Activated T-helper 2 cell treated with anti-CD3 and anti-CD28 coated beads, Interferon-gamma antibody, Interleukin-2, Interleukin-4, amounts not matched to agents 10 μg/mL and 5 μg/mL and 100 μg/mL, durations not matched to agents 14 hours and 24 hours and 36 hours (primary cell): ENCODE measurements around the gene PCBP3. TPM values are rescaled to one million over a fixed set of nuclear protein-coding genes. Genes with fewer than 3 reads are reported as not detected.

Experiments used
- DNase-seq: peaks from one replicate; pipeline ENCODE4 v3.0.0; 2021; ENCODE audit warnings: low spot score
- H3K27ac Mint-ChIP-seq: one replicate; pipeline ENCODE4 v1.8.0; 2021; ENCODE audit warnings: mixed read lengths
- H3K27me3 Mint-ChIP-seq: one replicate; pipeline ENCODE4 v1.8.0; 2021; ENCODE audit warnings: low read depth, mixed read lengths
- H3K36me3 Mint-ChIP-seq: one replicate; pipeline ENCODE4 v1.8.0; 2021; ENCODE audit warnings: low read depth, mixed read lengths
- H3K4me1 Mint-ChIP-seq: one replicate; pipeline ENCODE4 v1.8.0; 2021; ENCODE audit warnings: low read depth, mixed read lengths
- H3K4me3 Mint-ChIP-seq: one replicate; pipeline ENCODE4 v1.8.0; 2021; ENCODE audit warnings: low read depth, mild to moderate bottlenecking, moderate library complexity, mixed read lengths
- H3K9me3 Mint-ChIP-seq: one replicate; pipeline ENCODE4 v1.8.0; 2021; ENCODE audit warnings: mixed read lengths
- intact Hi-C: fragments of 100-400 bp; cut with micrococcal nuclease; formaldehyde crosslinking; loops from one replicate; pipeline ENCODE4 v1.15.1; 2023
- total RNA-seq: library from RNA; stranded (reverse); gene quantifications from 2 replicates; pipeline ENCODE4 v1.2.3, GENCODE V29; 2022

Gene PCBP3
- total RNA-seq, 1 donor from 2014 or later, result 6.9 TPM

DNA sequence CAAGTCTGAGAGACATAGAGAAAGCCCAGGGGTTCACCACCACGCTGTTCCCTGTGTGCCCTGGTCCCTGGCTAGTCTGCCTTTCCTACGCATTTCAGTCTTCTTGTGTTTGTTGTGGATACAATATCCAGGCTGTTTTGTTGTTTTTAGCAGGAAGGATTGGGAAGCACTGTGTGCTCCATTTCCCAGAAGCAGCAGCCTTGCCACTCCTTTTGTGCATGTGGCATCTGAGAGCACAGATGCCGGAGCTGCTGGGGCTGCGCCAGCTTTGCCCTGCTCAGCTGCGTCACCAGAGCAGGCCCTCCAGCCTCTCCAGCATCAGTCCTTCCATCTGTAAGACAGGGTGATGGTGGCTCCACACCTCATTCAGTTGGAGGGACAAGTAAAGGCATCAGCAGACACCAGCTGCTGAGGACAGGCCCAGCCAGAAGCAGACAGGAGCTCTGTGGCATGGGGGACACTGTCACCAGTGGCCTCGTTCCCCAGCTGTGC is 243.6 kb downstream of the PCBP3 start:
- Mint-ChIP-seq H3K4me1 (peaks cover 57% of the 10 kb centered on the region), H3K9me3 (peaks cover 8% of the 10 kb centered on the region), H3K27ac (peak overlapping the region; percentile 4), H3K27me3 (peaks cover 27% of the 10 kb centered on the region), H3K36me3 (peaks cover 9% of the 10 kb centered on the region), H3K4me3 (no peak overlapping the region)
- intact Hi-C loops, result loop anchor here (2.0 kb wide), 1 partner anchor 68 kb away; no protein-coding TSS in a partner anchor
- no peak for DNase-seq

DNA sequence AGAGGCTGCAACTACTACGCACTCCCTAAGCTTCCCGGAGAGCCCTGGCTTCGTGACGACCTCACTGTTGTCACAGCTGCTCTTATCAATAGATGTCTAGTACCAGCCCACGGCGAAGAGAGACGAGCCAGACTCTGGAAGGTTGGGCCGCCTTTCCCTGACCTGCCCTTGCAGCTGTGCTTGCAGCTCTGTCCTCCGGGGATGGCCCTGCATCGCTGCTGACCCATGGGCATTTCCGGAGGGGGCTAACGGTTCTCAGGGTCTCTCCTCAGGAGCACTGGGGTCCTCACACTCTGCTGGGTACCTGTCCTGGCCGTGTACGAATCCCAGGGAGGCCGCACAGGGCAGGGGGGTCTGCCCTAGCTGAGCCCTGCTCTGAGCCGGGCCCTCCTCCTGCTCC is 244.3 kb downstream of the PCBP3 start:
- intact Hi-C loops, result loop anchor here (2.0 kb wide), 1 partner anchor 69 kb away; no protein-coding TSS in a partner anchor
- peaks cover 25% of the 10 kb centered on the region for H3K27me3 Mint-ChIP-seq
- peaks cover 54% of the 10 kb centered on the region for H3K4me1 Mint-ChIP-seq
- no peak overlapping the region for H3K4me3 Mint-ChIP-seq
- H3K9me3 Mint-ChIP-seq, result peaks cover 8% of the 10 kb centered on the region
- no peak overlapping the region for H3K27ac Mint-ChIP-seq
- no peak for DNase-seq
- H3K36me3 Mint-ChIP-seq, result peaks cover 9% of the 10 kb centered on the region

DNA sequence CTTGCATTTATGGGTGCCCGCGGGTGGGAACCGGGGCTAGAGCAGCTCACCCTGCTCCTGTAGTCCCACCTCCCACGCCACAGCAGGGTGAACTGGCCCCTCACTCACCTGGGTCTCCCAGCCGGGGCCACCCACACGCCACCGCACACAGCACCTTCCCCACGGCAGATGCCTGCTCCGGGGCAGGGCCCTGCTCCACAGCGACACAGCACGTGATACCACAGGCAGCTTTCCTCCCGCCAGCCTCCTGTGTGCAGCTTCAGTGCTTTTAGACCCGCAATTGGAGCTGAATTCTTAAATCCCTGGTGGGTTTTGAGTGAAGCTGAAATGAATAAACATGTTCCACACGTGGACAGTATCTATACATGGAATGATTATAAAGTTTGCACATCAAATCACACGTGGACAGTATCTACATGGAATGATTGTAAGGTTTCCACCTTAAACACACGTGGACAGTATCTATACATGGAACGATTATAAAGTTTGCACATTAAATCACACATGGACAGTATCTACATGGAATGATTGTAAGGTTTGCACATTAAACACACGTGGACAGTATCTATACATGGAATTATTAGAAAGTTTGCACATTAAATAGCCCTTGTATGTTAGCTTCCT is 245.0 kb downstream of the PCBP3 start:
- Mint-ChIP-seq H3K27me3 (peaks cover 22% of the 10 kb centered on the region), H3K36me3 (peaks cover 9% of the 10 kb centered on the region), H3K9me3 (peaks cover 8% of the 10 kb centered on the region), H3K4me1 (peaks cover 47% of the 10 kb centered on the region), H3K27ac (no peak overlapping the region), H3K4me3 (no peak overlapping the region)
- DNase-seq, result no peak
- intact Hi-C loops, result no loop called here

GRCh38 chr21:45889256-45889655 is 245.7 kb downstream of the PCBP3 start:
- peaks cover 9% of the 10 kb centered on the region for H3K36me3 Mint-ChIP-seq
- H3K27ac Mint-ChIP-seq, result no peak overlapping the region
- no peak overlapping the region for H3K4me3 Mint-ChIP-seq
- intact Hi-C loops, result no loop called here
- peaks cover 22% of the 10 kb centered on the region for H3K27me3 Mint-ChIP-seq
- peaks cover 8% of the 10 kb centered on the region for H3K9me3 Mint-ChIP-seq
- DNase-seq, result no peak
- H3K4me1 Mint-ChIP-seq, result peaks cover 46% of the 10 kb centered on the region

- no peak overlapping the region for H3K4me3 Mint-ChIP-seq
- H3K27me3 Mint-ChIP-seq, result peaks cover 22% of the 10 kb centered on the region
- no peak for DNase-seq
- H3K4me1 Mint-ChIP-seq, result peaks cover 43% of the 10 kb centered on the region
- H3K36me3 Mint-ChIP-seq, result peaks cover 8% of the 10 kb centered on the region
- H3K27ac Mint-ChIP-seq, result no peak overlapping the region
- H3K9me3 Mint-ChIP-seq, result peaks cover 8% of the 10 kb centered on the region
- intact Hi-C loops, result no loop called here
Measured at GRCh38 chr21:45889961-45890360, 246.4 kb downstream of the PCBP3 start.

GRCh38 chr21:45891388-45892155 is 248.0 kb downstream of the PCBP3 start:
- DNase-seq, result no peak
- H3K9me3 Mint-ChIP-seq, result no peaks in the 10 kb centered on the region
- intact Hi-C loops, result no loop called here
- H3K27ac Mint-ChIP-seq, result no peak overlapping the region
- H3K36me3 Mint-ChIP-seq, result no peaks in the 10 kb centered on the region
- no peak overlapping the region for H3K4me3 Mint-ChIP-seq
- peaks cover 22% of the 10 kb centered on the region for H3K27me3 Mint-ChIP-seq
- H3K4me1 Mint-ChIP-seq, result peaks cover 26% of the 10 kb centered on the region

DNA sequence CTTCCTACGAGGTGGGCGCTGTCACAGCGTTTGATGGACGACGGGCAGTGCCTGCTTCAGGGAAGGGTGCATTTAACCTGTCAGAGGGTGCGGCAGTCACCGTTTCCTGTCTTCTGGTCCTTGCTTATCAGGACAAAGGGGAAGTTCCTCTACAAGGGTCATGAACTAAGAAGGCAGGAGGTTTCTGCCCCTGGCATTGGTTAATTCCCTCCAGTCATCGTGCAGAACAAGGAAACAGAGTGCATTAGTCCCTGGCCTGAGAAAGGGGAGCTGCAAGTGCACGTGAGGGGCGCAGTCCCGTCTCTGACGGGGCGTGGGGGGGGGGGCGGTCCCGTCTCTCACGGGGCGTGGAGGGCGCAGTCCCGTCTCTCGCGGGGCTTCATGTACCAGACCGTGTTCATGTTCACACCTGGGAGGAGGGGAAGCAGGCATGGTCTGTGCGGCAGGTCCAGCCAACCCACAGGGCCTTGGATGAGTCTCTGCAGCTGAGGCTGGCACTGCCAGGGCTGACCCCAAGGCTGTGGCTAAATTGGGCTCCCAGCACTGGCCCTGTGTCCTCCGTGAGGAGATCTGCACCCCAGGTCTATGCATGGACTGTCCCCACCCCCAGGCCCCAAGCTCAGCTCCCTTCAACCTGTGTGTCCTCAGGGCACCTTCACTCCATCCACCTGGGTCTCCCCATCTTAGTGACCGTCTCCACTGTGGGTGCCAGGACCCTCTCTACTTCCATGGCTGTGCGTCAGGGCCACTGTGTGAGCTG is 248.8 kb downstream of the PCBP3 start:
- Mint-ChIP-seq H3K4me1 (peaks cover 19% of the 10 kb centered on the region), H3K27me3 (peaks cover 22% of the 10 kb centered on the region), H3K36me3 (no peaks in the 10 kb centered on the region), H3K27ac (no peak overlapping the region), H3K9me3 (no peaks in the 10 kb centered on the region), H3K4me3 (no peak overlapping the region)
- DNase-seq, result peak; percentile 15
- intact Hi-C loops, result no loop called here

DNA sequence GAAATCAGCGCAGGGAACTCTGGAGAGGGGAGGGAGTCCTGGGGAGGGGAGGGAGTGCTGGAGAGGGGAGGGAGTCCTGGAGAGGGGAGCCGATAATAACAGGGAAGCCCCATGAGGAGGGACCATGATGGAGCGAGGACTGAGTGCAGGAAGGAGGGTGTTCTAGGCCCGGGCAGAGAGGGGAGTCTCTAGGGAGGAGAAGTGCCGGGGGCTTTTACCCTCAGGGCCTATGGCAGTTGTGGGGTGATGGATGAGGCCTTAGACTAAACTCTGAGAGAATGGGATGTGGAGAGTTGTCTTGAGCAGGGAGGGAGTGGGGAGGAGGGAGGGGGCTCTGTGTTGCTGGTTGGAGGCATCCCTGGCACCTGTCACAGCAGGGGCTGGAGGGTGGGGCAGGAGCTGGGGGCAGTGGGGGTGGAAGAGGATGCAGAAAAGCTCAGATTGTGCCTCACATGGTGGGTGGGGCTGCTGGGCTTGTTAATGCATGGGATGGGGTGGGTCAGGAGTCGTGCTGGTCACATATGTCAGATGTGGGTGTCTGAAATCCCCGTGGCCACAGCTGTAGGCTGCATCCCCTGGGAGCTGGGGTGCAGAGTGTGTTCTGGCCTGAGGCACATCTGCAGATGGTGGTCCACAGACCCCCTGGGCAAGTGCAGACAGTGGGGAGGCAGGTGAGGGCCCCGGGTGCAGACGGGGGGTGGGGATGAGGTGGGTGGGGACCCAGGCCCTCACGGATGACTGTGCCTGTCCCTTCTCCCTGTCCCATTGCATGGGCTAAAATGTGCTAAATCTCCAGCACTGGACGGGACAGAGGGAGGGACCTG is 249.6 kb downstream of the PCBP3 start:
- Mint-ChIP-seq H3K4me1 (peaks cover 15% of the 10 kb centered on the region), H3K9me3 (no peaks in the 10 kb centered on the region), H3K27ac (no peak overlapping the region), H3K27me3 (peaks cover 22% of the 10 kb centered on the region), H3K4me3 (no peak overlapping the region), H3K36me3 (no peaks in the 10 kb centered on the region)
- intact Hi-C loops, result no loop called here
- DNase-seq, result no peak

DNA sequence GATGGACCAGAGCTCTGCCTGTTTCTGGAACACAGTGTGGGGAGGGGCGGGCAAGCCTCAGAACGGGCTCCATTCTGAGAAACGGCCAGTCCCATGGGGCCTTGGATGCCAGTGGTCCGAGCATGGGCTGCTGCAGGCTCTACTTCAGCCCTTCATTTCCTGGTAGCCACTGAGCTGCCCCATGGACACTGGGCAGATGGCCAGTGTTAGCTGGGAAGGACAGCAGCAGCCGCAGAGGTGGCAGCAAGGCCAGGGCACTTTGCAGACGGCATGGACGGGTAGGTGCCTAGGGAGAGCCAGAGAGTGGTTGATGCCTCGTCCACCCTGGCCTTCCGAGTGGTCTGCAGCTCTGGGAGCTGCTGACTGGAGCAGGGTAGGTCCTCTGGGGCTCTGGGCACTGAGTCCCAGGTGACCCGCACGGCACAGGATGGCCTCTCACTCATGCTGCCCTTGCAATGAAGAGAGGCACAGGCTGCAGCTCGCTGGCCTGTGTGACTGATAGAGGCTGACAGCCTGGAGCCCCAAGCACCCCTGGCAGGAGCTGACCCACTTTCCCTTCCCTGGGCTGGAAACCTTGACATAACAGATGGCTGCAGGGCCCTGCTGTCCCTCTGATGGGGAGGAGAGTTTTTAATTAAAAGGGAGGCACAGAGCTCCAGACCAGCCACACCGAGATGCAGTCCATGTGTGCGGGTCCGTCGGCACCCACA is 250.4 kb downstream of the PCBP3 start:
- DNase-seq, result no peak
- Mint-ChIP-seq H3K27me3 (peaks cover 18% of the 10 kb centered on the region), H3K4me1 (peaks cover 11% of the 10 kb centered on the region), H3K36me3 (no peaks in the 10 kb centered on the region), H3K9me3 (no peaks in the 10 kb centered on the region), H3K27ac (no peak overlapping the region), H3K4me3 (no peak overlapping the region)
- intact Hi-C loops, result no loop called here

DNA sequence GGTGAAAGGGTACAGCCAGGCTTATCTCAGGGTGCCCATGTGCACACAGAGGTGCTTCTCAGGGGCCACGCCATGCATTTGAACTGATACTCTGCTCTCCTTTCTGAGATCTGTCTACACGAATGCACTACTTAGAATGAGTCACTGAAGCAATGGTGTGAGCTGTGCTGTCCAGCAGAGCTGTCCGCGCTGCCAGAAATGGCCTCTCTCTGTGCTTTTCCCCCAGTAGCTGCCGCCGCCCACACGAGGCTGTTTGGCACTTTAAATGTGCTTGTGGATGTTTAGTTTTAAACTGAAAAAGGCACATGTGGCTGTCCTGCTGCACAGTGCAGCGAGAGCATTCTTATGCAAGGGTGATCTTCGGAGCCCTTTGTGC is 250.9 kb downstream of the PCBP3 start:
- no peak for DNase-seq
- intact Hi-C loops, result no loop called here
- peaks cover 17% of the 10 kb centered on the region for H3K27me3 Mint-ChIP-seq
- no peaks in the 10 kb centered on the region for H3K9me3 Mint-ChIP-seq
- H3K36me3 Mint-ChIP-seq, result no peaks in the 10 kb centered on the region
- H3K4me3 Mint-ChIP-seq, result no peak overlapping the region
- no peak overlapping the region for H3K27ac Mint-ChIP-seq
- peaks cover 7% of the 10 kb centered on the region for H3K4me1 Mint-ChIP-seq

GRCh38 chr21:45894906-45895777 is 251.6 kb downstream of the PCBP3 start:
- Mint-ChIP-seq H3K36me3 (no peaks in the 10 kb centered on the region), H3K27ac (no peak overlapping the region), H3K4me1 (peaks cover 7% of the 10 kb centered on the region), H3K9me3 (no peaks in the 10 kb centered on the region), H3K27me3 (peaks cover 10% of the 10 kb centered on the region), H3K4me3 (no peak overlapping the region)
- intact Hi-C loops, result no loop called here
- DNase-seq, result no peak
